ENCODE results near the gene PCDHGB5.
"Not testable (repeated sequence)": the region's sequence is repeated elsewhere in the genome, so short reads cannot be mapped to it uniquely, and the experiment has no call there.

PCDHGB5 gene

DNA sequence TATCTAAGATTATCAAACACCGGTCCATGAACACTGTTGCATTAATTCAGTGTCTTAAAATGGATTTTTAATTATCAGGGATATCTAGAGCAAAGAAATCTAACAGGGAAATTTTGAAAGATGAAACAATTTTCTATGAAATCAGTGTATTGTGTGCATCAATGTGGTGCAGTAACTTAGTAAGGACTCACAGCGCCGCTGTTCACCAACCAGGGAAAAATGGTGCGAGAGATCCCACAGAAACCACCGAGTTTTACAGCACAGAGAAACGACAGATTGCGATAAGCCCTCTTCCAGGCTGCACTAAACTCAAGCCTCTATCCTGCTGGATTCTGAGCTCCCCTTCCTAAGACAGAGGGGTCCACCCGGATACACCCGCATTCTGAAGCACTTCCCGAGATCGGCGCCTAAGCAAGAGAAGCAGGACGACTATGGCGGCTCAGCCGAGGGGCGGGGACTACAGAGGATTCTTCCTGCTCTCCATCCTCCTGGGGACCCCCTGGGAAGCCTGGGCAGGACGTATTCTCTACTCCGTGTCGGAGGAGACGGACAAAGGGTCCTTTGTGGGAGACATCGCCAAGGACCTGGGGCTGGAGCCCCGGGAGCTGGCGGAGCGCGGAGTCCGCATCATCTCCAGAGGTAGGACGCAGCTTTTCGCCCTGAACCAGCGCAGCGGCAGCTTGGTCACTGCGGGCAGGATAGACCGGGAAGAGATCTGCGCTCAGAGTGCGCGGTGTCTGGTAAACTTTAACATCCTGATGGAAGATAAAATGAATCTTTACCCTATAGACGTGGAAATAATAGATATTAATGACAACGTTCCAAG is 15.1 kb upstream of the PCDHGB5 start, which contains the start of gene PCDHGA7:
Gene PCDHGA7, plus strand, starts transcription at position 274 of the 826 bp plus-strand sequence. Its CDS starts 158 bp downstream, at position 432.
- no peak for DNase-seq (ENCODE audit: low read depth)

GRCh38 chr5:141383345-141383744 is 14.4 kb upstream of the PCDHGB5 start:
- no peak for DNase-seq (ENCODE audit: low read depth)

GRCh38 chr5:141384471-141385267 is 13.1 kb upstream of the PCDHGB5 start:
- no peak for DNase-seq (ENCODE audit: low read depth)

DNA sequence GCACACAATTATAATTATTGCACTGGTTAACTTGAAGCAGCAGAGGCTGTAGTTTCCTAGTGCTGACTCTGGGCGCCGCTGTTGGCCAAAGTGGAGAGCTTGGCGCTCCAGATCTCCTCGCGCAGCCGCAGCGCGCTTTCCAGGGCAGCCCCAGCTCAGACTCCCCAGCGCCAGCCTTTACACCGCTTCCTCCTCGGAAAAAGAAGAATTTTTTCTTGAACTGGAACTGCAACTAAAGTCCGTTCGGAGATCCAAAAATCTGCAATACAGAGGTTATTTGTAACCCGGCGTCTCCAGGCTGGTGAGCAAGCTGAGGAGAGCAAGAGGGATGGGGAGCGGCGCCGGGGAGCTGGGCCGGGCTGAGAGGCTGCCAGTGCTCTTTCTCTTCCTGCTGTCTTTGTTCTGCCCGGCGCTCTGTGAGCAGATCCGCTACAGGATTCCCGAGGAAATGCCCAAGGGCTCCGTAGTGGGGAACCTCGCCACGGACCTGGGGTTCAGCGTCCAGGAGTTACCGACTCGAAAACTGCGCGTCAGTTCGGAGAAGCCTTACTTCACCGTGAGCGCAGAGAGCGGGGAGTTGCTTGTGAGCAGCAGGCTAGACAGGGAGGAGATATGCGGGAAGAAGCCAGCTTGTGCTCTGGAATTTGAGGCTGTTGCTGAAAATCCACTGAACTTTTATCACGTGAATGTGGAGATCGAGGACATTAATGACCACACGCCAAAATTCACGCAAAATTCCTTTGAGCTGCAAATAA is 10.0 kb upstream of the PCDHGB5 start, which contains the start of gene PCDHGB4:
Gene PCDHGB4, plus strand, starts transcription at position 142 of the 755 bp plus-strand sequence. Its CDS starts 187 bp downstream, at position 329.
- DNase-seq (ENCODE audit: low read depth): not testable (repeated sequence)

DNA sequence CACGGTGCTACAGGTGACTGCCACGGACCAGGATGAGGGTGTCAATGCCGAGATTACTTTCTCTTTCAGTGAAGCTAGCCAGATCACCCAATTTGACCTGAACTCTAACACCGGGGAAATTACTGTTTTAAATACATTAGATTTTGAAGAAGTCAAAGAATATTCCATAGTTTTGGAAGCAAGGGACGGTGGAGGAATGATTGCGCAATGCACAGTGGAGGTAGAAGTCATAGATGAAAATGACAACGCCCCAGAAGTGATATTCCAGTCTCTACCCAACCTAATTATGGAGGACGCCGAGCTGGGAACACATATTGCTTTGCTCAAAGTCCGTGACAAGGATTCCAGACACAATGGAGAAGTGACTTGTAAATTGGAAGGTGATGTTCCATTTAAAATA is 9.1 kb upstream of the PCDHGB5 start:
- no peak for DNase-seq (ENCODE audit: low read depth)

GRCh38 chr5:141389153-141390042 is 8.3 kb upstream of the PCDHGB5 start:
- no peak for DNase-seq (ENCODE audit: low read depth)

- no peak for DNase-seq (ENCODE audit: low read depth)
These were observed 5.1 kb upstream of the PCDHGB5 start, which contains the start of gene PCDHGA8 for GRCh38 chr5:141392429-141393198. Gene PCDHGA8, plus strand, starts transcription at chr5:141392633. Its CDS starts 181 bp downstream, at chr5:141392814.

DNA sequence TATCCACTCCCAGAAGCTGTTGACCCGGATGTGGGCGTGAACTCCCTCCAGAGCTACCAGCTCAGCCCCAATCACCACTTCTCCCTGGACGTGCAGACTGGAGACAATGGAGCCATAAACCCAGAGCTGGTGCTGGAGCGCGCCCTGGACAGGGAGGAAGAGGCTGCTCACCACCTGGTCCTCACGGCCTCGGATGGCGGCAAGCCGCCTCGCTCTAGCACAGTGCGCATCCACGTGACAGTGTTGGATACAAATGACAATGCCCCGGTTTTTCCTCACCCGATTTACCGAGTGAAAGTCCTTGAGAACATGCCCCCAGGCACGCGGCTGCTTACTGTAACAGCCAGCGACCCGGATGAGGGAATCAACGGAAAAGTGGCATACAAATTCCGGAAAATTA is 4.5 kb upstream of the PCDHGB5 start:
- no peak for DNase-seq (ENCODE audit: low read depth)

DNA sequence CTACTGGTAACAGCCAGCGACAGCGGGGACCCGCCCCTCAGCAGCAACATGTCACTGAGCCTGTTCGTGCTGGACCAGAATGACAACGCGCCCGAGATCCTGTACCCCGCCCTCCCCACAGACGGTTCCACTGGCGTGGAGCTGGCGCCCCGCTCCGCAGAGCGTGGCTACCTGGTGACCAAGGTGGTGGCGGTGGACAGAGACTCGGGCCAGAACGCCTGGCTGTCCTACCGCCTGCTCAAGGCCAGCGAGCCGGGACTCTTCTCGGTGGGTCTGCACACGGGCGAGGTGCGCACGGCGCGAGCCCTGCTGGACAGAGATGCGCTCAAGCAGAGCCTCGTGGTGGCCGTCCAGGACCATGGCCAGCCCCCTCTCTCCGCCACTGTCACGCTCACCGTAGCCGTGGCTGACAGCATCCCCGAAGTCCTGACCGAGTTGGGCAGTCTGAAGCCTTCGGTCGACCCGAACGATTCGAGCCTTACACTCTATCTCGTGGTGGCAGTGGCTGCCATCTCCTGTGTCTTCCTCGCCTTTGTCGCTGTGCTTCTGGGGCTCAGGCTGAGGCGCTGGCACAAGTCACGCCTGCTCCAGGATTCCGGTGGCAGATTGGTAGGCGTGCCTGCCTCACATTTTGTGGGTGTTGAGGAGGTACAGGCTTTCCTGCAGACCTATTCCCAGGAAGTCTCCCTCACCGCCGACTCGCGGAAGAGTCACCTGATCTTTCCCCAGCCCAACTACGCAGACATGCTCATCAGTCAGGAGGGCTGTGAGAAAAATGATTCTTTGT is 3.2 kb upstream of the PCDHGB5 start:
- not testable (repeated sequence) for DNase-seq (ENCODE audit: low read depth)

DNA sequence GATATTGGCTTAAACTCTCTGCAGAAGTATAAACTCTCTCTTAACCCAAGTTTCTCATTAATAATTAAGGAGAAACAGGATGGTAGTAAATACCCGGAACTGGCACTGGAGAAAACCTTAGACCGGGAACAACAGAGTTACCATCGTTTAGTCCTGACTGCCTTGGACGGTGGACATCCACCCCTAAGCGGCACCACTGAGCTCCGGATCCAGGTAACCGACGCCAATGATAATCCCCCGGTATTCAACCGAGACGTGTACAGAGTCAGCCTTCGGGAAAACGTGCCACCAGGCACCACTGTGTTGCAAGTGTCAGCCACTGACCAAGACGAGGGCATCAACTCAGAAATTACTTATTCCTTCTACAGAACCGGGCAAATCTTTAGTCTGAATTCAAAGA is 861 bp downstream of the PCDHGB5 start:
- no peak for DNase-seq (ENCODE audit: low read depth)

DNA sequence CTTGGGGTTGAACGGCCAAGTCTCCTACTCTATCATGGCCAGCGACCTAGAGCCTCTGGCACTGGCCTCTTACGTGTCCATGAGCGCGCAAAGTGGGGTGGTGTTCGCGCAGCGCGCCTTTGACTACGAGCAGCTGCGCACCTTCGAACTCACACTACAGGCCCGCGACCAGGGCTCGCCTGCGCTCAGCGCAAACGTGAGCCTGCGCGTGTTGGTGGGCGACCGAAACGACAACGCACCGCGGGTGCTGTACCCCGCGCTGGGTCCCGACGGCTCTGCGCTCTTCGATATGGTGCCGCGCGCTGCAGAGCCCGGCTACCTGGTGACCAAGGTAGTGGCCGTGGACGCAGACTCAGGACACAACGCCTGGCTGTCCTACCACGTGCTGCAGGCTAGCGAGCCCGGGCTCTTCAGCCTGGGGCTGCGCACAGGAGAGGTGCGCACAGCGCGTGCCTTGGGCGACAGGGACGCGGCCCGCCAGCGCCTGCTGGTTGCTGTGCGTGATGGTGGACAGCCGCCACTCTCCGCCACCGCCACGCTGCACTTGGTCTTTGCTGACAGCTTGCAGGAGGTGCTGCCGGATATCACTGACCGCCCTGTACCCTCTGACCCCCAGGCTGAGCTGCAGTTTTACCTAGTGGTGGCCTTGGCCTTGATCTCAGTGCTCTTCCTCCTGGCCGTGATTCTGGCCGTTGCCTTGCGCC is 2.0 kb downstream of the PCDHGB5 start:
- no peak for DNase-seq (ENCODE audit: low read depth)

DNA sequence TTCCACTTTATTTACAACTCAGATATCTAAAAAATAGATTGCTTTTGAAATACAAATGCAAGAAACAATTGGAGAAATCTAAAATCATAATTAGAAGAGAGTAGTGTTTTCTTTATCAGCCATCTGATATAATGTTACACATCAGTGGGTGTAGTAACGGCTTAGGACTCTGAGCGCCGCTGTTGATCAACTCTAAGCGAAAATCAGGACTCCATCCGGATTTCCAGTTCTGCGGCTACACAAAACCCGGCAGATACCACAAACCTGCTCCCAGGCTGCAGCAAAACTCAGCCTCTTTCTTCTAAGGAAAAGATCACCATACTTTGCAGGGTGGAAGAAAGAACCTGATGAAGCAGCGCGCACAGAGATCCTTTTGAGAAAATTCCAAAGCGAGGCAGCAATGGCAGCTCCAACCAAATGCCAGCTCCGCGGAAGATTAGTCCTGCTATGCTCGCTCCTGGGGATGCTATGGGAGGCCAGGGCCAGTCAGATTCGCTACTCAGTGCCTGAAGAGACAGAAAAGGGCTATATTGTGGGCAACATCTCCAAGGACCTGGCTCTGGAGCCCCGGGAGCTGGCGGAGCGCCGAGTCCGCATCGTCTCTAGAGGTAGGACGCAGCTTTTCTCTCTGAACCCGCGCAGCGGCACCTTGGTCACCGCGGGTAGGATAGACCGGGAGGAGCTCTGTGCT is 5.0 kb downstream of the PCDHGB5 start, which contains the start of gene PCDHGA9:
Gene PCDHGA9, plus strand, starts transcription at position 226 of the 691 bp plus-strand sequence. Its CDS starts 175 bp downstream, at position 401.
- DNase-seq (ENCODE audit: low read depth): no peak

DNA sequence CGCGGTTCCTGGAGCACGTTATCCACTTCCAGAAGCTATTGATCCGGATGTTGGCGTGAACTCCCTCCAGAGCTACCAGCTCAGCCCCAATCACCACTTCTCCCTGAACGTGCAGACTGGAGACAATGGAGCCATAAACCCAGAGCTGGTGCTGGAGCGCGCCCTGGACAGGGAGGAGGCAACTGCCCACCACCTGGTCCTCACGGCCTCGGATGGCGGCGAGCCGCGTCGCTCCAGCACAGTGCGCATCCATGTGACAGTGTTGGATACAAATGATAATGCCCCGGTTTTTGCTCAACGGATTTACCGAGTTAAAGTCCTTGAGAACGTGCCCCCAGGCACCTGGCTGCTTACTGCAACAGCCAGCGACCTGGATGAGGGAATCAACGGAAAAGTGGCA is 5.6 kb downstream of the PCDHGB5 start:
- DNase-seq (ENCODE audit: low read depth): no peak

DNA sequence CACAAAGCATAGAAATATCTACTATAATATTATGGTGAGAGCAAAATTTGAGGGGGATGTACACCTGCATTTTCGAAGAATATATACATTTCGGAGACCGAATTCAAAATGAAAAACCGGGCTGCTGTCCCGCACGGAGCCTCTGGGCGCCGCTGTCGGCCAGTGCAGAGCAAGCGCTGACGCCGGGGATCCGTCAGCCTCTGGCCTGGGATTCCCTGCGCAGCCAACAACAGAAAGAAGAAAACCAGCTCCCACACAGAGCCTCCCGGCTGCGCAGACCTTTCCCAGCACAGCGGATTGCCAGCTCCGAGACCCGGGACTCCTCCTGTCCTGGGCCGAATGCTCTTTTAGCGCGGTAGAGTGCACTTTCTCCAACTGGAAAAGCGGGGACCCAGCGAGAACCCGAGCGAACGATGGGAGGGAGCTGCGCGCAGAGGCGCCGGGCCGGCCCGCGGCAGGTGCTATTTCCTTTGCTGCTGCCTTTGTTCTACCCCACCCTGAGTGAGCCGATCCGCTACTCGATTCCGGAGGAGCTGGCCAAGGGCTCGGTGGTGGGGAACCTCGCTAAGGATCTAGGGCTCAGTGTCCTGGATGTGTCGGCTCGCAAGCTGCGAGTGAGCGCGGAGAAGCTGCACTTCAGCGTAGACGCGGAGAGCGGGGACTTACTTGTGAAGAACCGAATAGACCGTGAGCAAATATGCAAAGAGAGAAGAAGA is 10.2 kb downstream of the PCDHGB5 start, which contains the start of gene PCDHGB6:
Gene PCDHGB6, plus strand, starts transcription at position 232 of the 716 bp plus-strand sequence. Its CDS starts 182 bp downstream, at position 414.
- not testable (repeated sequence) for DNase-seq (ENCODE audit: low read depth)

DNA sequence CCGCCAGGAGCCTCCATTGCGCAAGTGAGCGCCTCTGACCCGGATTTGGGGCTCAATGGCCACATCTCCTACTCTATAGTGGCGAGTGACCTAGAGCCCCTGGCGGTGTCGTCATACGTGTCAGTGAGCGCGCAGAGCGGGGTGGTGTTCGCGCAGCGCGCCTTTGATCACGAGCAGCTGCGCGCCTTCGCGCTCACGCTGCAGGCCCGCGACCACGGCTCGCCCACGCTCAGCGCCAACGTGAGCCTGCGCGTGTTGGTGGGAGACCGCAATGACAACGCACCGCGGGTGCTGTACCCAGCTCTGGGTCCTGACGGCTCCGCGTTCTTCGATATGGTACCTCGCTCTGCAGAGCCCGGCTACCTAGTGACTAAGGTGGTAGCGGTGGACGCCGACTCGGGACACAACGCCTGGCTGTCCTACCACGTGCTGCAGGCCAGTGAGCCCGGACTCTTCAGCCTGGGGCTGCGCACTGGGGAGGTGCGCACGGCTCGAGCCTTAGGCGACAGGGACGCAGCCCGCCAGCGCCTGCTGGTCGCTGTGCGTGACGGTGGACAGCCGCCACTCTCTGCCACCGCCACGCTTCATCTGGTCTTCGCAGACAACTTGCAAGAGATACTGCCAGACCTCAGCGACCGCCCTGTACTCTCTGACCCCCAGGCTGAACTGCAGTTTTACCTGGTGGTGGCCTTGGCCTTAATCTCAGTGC is 12.0 kb downstream of the PCDHGB5 start:
- no peak for DNase-seq (ENCODE audit: low read depth)

DNA sequence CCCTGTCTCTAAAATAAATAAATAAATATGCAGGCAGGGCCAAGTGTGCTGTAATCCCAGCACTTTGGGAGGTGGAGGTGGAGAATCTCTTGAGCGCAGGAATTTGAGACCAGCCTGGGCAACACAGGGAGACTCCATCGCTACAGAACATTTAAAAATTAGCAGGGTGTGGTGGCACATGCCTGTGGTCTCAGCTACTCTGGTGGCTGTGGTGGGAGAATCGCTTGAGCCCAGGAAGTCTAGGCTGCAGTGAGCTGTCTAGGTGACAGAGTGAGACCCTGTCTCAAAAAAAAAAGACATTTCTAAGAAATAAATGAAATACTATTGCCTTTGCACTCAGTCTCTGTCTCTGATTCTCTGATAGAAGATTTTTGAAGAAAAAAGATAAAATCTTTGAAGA is 13.8 kb downstream of the PCDHGB5 start:
- no peak for DNase-seq (ENCODE audit: low read depth)
